AG04450 (cell line): ENCODE data around the gene IRGM. TPM values are rescaled to one million over a fixed set of nuclear protein-coding genes. Genes with fewer than 3 reads are reported as not detected.
"Not testable (repeated sequence)": the region's sequence is repeated elsewhere in the genome, so short reads cannot be mapped to it uniquely, and the experiment has no call there.

Source experiments
- CTCF ChIA-PET: fragments of 300-600, 350-600 bp; formaldehyde crosslinking; extraction: SDS; loops from one replicate; lab custom pipeline; 2022; ENCODE audit warnings: antibody characterized with exemption, inconsistent platforms; lab: Charles Lee
- POLR2A ChIA-PET: fragments of 350-600 bp; formaldehyde crosslinking; extraction: SDS; loops from one replicate; lab custom pipeline; 2021; ENCODE audit warnings: antibody characterized with exemption, inconsistent platforms; lab: Yijun Ruan, JAX
- DNase-seq: peaks from one replicate; pipeline ENCODE4 v3.0.0-alpha.2; 2011; ENCODE audit warnings: low read depth, low spot score
- H3K27ac ChIP-seq: one replicate; pipeline ENCODE4 v1.5.1; 2012; ENCODE audit warnings: low read depth, low read length, control low read depth
- H3K27me3 ChIP-seq: one replicate; pipeline ENCODE4 v1.6.0; 2012; ENCODE audit warnings: low read length; ENCODE audit not compliant: control insufficient read depth, insufficient read depth
- H3K4me3 ChIP-seq: 2 replicates; pipeline ENCODE4 v1.5.1; 2011; ENCODE audit warnings: mild to moderate bottlenecking, low read depth, low read length, control low read depth
- H3K9me3 ChIP-seq: 2 replicates; pipeline ENCODE4 v1.5.1; 2012; ENCODE audit warnings: low read length; ENCODE audit not compliant: control insufficient read depth, insufficient read depth
- polyA minus RNA-seq: library from RNA; depleted of rRNA, polyadenylated mRNA; stranded (reverse); fragments of >200 nt; gene quantifications from 2 replicates; pipeline ENCODE4 v1.2.3, GENCODE V29; 2011; rRNA and poly(A)+ RNA removed
- polyA plus RNA-seq: library from polyadenylated mRNA; depleted of rRNA; stranded (reverse); fragments of >200 nt; gene quantifications from 2 replicates; pipeline ENCODE4 v1.2.3, GENCODE V29; 2011; rRNA removed
- TF ChIP-seq, protein P1 (sequence below): IDR thresholded peaks from 2 replicates; pipeline ENCODE4 v1.5.1; 2011; ENCODE audit warnings: low read depth, low read length, control low read depth, inconsistent platforms

Gene IRGM, protein sequence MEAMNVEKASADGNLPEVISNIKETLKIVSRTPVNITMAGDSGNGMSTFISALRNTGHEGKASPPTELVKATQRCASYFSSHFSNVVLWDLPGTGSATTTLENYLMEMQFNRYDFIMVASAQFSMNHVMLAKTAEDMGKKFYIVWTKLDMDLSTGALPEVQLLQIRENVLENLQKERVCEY
- not detected in 2 replicates for polyA plus RNA-seq
- polyA minus RNA-seq, result not detected in 2 replicates

DNA sequence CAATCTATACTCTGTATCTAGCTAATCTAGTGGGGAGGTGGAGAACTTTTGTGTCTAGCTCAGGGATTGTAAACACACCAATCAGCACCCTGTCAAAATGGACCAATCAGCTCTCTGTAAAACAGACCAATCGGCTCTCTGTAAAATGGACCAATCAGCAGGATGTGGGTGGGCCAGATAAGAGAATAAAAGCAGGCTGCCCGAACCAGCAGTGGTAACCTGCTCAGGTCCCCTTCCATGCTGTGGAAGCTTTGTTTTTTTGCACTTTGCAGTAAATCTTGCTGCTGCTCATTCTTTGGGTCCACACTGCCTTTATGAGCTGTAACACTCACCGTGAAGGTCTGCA lies at the start of gene IRGM:
Gene IRGM, plus strand, starts transcription at position 214 of the 346 bp plus-strand sequence. CDS start 1,603 bp downstream, outside the sequence.
- POLR2A ChIA-PET, result not testable (repeated sequence)

DNA sequence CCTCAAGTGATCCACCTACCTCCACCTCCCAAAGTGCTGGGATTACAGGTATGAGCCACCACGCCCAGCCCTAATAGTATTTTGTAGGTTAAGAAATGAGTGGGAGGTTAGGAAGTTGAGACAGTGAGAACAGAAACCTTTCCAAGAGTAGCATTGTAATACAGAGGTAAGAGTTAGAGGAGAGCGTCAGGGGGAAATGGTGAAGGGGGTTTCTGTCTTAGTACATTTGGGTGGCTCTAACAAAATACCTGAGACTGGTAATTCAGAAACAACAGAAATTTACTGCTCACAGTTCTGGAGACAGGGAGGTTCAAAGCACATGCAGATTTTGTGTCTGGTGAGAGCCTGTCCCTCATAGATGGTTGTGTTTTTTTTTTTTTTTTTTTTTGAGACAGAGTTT lies 48.9 kb upstream of the IRGM start:
- TF ChIP-seq, protein P1, sequence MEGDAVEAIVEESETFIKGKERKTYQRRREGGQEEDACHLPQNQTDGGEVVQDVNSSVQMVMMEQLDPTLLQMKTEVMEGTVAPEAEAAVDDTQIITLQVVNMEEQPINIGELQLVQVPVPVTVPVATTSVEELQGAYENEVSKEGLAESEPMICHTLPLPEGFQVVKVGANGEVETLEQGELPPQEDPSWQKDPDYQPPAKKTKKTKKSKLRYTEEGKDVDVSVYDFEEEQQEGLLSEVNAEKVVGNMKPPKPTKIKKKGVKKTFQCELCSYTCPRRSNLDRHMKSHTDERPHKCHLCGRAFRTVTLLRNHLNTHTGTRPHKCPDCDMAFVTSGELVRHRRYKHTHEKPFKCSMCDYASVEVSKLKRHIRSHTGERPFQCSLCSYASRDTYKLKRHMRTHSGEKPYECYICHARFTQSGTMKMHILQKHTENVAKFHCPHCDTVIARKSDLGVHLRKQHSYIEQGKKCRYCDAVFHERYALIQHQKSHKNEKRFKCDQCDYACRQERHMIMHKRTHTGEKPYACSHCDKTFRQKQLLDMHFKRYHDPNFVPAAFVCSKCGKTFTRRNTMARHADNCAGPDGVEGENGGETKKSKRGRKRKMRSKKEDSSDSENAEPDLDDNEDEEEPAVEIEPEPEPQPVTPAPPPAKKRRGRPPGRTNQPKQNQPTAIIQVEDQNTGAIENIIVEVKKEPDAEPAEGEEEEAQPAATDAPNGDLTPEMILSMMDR, result no peak
- POLR2A ChIA-PET, result no interaction called here
- CTCF ChIA-PET, result interaction anchor here (0.6 to 1.1 kb wide), 2 partner anchors 9 to 365 kb away, joined by 4 to 7 read pairs; no protein-coding TSS in a partner anchor
- no peak overlapping the region for H3K4me3 ChIP-seq
- H3K9me3 ChIP-seq, result no peaks in the 10 kb centered on the region
- H3K27ac ChIP-seq, result no peak overlapping the region
- DNase-seq, result no peak
- H3K27me3 ChIP-seq, result no peaks in the 10 kb centered on the region

More for the DNA sequence above, at the start of gene IRGM:
- CTCF ChIA-PET, result interaction anchor here (0.7 to 4.5 kb wide), 15 partner anchors 21 to 396 kb away, joined by 3 to 43 read pairs (median 4); partner anchors contain the start of genes DCTN4 and RBM22
- DNase-seq, H3K9me3 ChIP-seq, H3K27me3 ChIP-seq, H3K4me3 ChIP-seq, H3K27ac ChIP-seq: not testable (repeated sequence)

DNA sequence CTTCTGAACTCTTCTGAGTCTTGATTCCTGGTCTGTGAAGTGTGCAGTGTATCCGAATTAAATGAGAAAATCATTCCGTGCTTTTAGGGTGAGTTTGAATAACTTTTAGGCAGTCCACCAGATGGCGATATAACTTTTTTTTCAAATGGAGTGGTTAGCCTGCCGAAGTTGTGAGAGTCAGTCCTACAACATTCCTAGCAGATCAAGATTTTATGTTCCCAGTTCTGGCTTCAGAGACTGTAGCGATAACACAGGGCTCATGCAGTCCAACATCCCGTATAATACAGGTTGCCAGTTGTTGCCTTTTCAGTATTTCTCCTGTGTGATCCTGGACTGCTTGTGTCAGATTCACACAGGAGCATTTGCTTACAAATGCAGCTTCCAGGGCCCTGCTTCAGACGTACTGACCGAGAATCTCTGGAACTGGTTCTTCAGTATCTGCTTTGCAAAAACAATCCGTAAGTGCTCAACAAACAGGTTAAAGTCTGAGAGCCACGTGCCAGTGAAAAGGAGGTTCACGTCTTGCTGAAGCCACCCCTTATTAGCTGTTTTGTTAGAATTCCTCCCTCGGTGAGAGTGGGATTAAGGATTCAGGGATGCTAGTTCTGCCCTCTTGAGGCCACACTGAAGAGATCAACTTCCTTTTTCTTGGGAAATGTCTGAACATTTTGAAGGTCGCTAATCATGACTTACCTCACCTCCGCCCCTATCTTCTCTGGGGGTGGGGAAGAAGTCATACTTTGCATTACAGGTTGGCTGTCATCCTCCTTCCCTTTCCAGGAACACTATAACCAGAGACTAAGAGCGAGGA lies 45.0 kb upstream of the IRGM start:
- H3K27me3 ChIP-seq, result no peaks in the 10 kb centered on the region
- H3K4me3 ChIP-seq, result peak overlapping the region; percentile 40
- no peak for DNase-seq
- ChIA-PET CTCF (interaction anchor here (0.6 to 3.2 kb wide), 38 partner anchors 9 to 851 kb away, joined by 3 to 43 read pairs (median 4); partner anchors contain the start of genes DCTN4, IRGM, RBM22 and SMIM3), POLR2A (interaction anchor here (0.8 to 1.3 kb wide), 2 partner anchors 23 to 42 kb away, joined by 3 read pairs; partner anchors contain the start of genes DCTN4 and SMIM3)
- H3K9me3 ChIP-seq, result no peaks in the 10 kb centered on the region
- no peak overlapping the region for H3K27ac ChIP-seq
- TF ChIP-seq, protein P1, result peak; percentile 64

DNA sequence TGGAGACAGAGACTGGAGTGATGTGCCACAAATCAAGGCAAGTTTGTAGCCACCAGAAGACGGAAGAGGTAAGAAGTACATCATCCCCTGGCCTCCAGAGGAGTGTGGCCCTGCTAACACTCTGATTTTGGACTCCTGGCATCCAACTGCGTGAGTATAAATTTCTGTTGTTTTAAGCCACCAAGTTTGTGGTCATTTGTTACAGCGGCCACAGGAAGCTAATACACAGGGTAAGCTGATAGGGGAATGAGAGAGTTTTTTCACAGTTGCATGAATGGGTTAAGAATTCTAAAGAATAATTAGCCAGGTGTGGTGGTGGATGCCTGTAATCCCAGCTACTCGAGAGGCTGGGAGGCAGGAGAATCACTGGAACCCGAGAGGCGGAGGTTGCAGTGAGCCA lies 41.9 kb upstream of the IRGM start:
- H3K27ac ChIP-seq, result no peak overlapping the region
- H3K27me3 ChIP-seq, result peaks cover under 1% of the 10 kb centered on the region
- no peaks in the 10 kb centered on the region for H3K9me3 ChIP-seq
- TF ChIP-seq, protein P1, result no peak
- CTCF ChIA-PET, result interaction anchor here (1.7 kb wide), 1 partner anchor 42 kb away, joined by 8 read pairs; the partner anchor contains the start of gene IRGM
- POLR2A ChIA-PET, result no interaction called here
- H3K4me3 ChIP-seq, result no peak overlapping the region
- DNase-seq, result no peak

DNA sequence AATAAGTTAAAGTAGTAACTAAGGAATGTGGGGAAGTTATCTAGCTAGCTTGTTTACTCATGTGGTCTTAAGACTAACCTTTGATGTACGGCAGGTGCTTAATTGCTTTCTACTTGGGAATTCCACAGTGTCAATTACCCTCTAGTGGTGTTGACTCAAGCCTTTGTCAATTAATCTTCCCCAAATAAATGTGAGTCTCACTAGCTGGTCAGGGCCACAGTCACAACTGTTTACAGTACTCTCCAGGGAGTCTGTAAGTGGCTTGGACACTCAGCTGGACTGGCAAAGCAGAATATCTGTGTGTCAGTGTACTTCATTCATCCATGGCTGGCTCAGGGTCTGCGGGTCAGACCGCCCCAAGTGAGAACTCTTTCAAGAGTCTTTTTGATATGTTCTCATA lies 37.0 kb upstream of the IRGM start:
- Histone ChIP-seq H3K27me3 (peaks cover 3% of the 10 kb centered on the region), H3K9me3 (no peaks in the 10 kb centered on the region), H3K27ac (no peak overlapping the region), H3K4me3 (no peak overlapping the region)
- no peak for DNase-seq
- CTCF ChIA-PET, result interaction anchor here (2.4 kb wide), 1 partner anchor 8 kb away, joined by 12 read pairs; no protein-coding TSS in a partner anchor
- POLR2A ChIA-PET, result no interaction called here
- TF ChIP-seq, protein P1, result no peak
